HG03135 (cell line): ENCODE measurements around the gene MARCO.

Experiments
- ATAC-seq: cut with Tn5 transposase; IDR thresholded peaks from one replicate; pipeline ENCODE4 v1.9.1; 2021; ENCODE audit warnings: mild to moderate bottlenecking, moderate library complexity; ENCODE audit not compliant: unreplicated experiment

Gene MARCO

GRCh38 chr2:118971245-118972122, 29.5 kb downstream of the MARCO start:
- no peak for ATAC-seq

- no peak for ATAC-seq
These were observed 31.6 kb downstream of the MARCO start for GRCh38 chr2:118973542-118973951.

GRCh38 chr2:118974103-118974993, 32.4 kb downstream of the MARCO start:
- ATAC-seq, result no peak

GRCh38 chr2:118975133-118975532, 33.1 kb downstream of the MARCO start:
- no peak for ATAC-seq

- no peak for ATAC-seq
These were observed 36.1 kb downstream of the MARCO start for GRCh38 chr2:118978064-118978463.

GRCh38 chr2:118979152-118979861, 37.3 kb downstream of the MARCO start:
- no peak for ATAC-seq

- ATAC-seq, result no peak
These were observed 38.0 kb downstream of the MARCO start for GRCh38 chr2:118980022-118980421.

- no peak for ATAC-seq
These were observed 38.6 kb downstream of the MARCO start for GRCh38 chr2:118980573-118980972.

GRCh38 chr2:118981632-118982031, 39.6 kb downstream of the MARCO start:
- no peak for ATAC-seq

- no peak for ATAC-seq
These were observed 40.0 kb downstream of the MARCO start for GRCh38 chr2:118982039-118982438.

GRCh38 chr2:118983133-118983532, 41.1 kb downstream of the MARCO start:
- ATAC-seq, result no peak

GRCh38 chr2:118983915-118984314, 41.9 kb downstream of the MARCO start:
- ATAC-seq, result no peak

- no peak for ATAC-seq
These were observed 44.7 kb downstream of the MARCO start for GRCh38 chr2:118986738-118987137.

GRCh38 chr2:118987886-118988285, 45.9 kb downstream of the MARCO start:
- no peak for ATAC-seq

- no peak for ATAC-seq
These were observed 46.7 kb downstream of the MARCO start for GRCh38 chr2:118988706-118989105.

GRCh38 chr2:118989481-118989880, 47.5 kb downstream of the MARCO start:
- ATAC-seq, result no peak

- no peak for ATAC-seq
These were observed 49.0 kb downstream of the MARCO start for GRCh38 chr2:118990757-118991545.

- no peak for ATAC-seq
These were observed 49.6 kb downstream of the MARCO start for GRCh38 chr2:118991554-118991953.

GRCh38 chr2:118992740-118993391, 50.9 kb downstream of the MARCO start:
- ATAC-seq, result no peak

GRCh38 chr2:118993392-118993752, 51.4 kb downstream of the MARCO start:
- no peak for ATAC-seq
